DMS 273 treated with DMSO at 0.1 percent for 48 hours (cell line): Measurements from ENCODE around the gene CACNA1S.

Source experiments
- DNase-seq: peaks from one replicate; lab custom pipeline; 2025; lab: John Stamatoyannopoulos, UW

CACNA1S gene

GRCh38 chr1:201062511-201063091 is 49.6 kb downstream of the CACNA1S start:
- DNase-seq: no peak

GRCh38 chr1:201061886-201062285 is 50.3 kb downstream of the CACNA1S start:
- no peak for DNase-seq

- DNase-seq: no peak
Observed at GRCh38 chr1:201061049-201061448, 51.2 kb downstream of the CACNA1S start.

- no peak for DNase-seq
Observed at GRCh38 chr1:201060586-201060985, 51.6 kb downstream of the CACNA1S start.

GRCh38 chr1:201059871-201060555 is 52.2 kb downstream of the CACNA1S start:
- no peak for DNase-seq

- DNase-seq: no peak
Observed at GRCh38 chr1:201059401-201059800, 52.8 kb downstream of the CACNA1S start.

GRCh38 chr1:201054091-201054543 is 58.1 kb downstream of the CACNA1S start:
- DNase-seq: no peak

- no peak for DNase-seq
Observed at GRCh38 chr1:201053155-201053860, 58.9 kb downstream of the CACNA1S start.

GRCh38 chr1:201051399-201051798 is 60.8 kb downstream of the CACNA1S start:
- no peak for DNase-seq

GRCh38 chr1:201050515-201051277 is 61.5 kb downstream of the CACNA1S start:
- DNase-seq: no peak

- no peak for DNase-seq
Observed at GRCh38 chr1:201049248-201049831, 62.9 kb downstream of the CACNA1S start.

GRCh38 chr1:201048521-201048920 is 63.7 kb downstream of the CACNA1S start:
- DNase-seq: no peak

GRCh38 chr1:201044119-201044518 is 68.1 kb downstream of the CACNA1S start:
- DNase-seq: no peak

GRCh38 chr1:201042779-201043461 is 69.3 kb downstream of the CACNA1S start:
- DNase-seq: peak; percentile 35

- no peak for DNase-seq
Observed at GRCh38 chr1:201041011-201041410, 71.2 kb downstream of the CACNA1S start.

GRCh38 chr1:201039876-201040275 is 72.3 kb downstream of the CACNA1S start:
- DNase-seq: no peak

GRCh38 chr1:201039418-201039817 is 72.8 kb downstream of the CACNA1S start:
- DNase-seq: no peak

- no peak for DNase-seq
Observed at GRCh38 chr1:201038186-201038876, 73.9 kb downstream of the CACNA1S start.

GRCh38 chr1:201036188-201036842 is 75.9 kb downstream of the CACNA1S start:
- DNase-seq: no peak

- DNase-seq: no peak
Observed at GRCh38 chr1:201034671-201035070, 77.6 kb downstream of the CACNA1S start.
